Stomach (tissue), 4 donors: Measurements from ENCODE around the gene SLC35C1.
A peak's percentile ranks its signal among the peaks of the same experiment; 100 is the strongest.

Experiments used
- CTCF ChIP-seq, 7 experiments: fragments of 450-650 bp in 4 of 7; fragments of 200-600 bp in 3 of 7; sonication (generic) in 3 of 7; IDR thresholded peaks; one replicate each; pipeline ENCODE4 v1.5.1; 2016 to 2019; ENCODE audit warnings: antibody characterized with exemption in 7 of 7, control low read depth in 2 of 7, mild to moderate bottlenecking in 1 of 7
- POLR2A ChIP-seq, 4 donors: fragments of 450-650 bp; IDR thresholded peaks; one replicate each; pipeline ENCODE4 v1.6.1; 2016; ENCODE audit warnings: antibody characterized with exemption in 4 of 4, control low read depth in 2 of 4, mild to moderate bottlenecking in 1 of 4, moderate library complexity in 1 of 4

DNA sequence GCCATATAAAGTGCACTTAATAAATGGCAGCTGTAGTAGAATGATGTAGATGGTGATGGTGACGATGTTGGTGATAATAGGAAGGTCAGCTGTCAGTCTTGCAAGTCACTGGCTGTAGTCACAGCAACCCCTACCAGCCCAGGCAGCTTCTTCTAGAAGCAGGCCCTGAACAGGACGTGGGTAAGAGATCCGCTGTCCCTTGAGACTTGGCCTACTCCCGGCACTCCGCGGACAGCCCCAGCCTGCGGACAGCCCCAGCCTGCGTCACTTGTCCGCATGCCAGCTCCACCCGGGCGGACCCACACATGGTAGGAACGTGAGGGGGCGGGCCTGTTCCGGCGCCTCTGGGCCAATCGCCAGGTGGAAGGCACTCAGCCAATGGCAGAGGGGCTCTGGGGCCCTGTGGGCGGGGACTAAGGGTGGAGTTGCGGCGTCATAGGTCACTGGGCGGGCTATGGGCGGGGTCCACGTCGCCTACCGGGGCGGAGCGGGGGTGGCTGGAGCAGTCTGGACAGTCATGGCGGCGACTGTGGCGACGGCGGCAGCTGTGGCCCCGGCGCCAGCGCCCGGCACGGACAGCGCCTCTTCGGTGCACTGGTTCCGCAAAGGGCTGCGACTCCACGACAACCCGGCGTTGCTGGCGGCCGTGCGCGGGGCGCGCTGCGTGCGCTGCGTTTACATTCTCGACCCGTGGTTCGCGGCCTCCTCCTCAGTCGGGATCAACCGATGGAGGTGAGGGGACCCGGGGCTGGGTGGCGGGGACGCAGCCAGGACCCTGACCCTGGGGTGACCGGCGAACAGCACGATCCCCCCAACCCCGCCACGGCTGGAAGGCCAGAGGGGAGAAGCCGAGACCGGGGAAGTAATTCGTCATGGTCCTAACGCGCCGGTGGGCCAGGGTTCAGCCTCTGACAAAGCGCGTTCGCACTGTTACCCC, 42.3 kb downstream of the SLC35C1 start, which contains the start of gene CRY2:
- TF ChIP-seq POLR2A (IDR thresholded peaks at IDR 0.05): peak in 3 of 4 donors; percentile 87 to 93 (median 90)
- peak in 1 of 7 experiments; percentile 14 for TF ChIP-seq CTCF (IDR thresholded peaks at IDR 0.05)
